ENCODE results near the gene TBX19.

DNA sequence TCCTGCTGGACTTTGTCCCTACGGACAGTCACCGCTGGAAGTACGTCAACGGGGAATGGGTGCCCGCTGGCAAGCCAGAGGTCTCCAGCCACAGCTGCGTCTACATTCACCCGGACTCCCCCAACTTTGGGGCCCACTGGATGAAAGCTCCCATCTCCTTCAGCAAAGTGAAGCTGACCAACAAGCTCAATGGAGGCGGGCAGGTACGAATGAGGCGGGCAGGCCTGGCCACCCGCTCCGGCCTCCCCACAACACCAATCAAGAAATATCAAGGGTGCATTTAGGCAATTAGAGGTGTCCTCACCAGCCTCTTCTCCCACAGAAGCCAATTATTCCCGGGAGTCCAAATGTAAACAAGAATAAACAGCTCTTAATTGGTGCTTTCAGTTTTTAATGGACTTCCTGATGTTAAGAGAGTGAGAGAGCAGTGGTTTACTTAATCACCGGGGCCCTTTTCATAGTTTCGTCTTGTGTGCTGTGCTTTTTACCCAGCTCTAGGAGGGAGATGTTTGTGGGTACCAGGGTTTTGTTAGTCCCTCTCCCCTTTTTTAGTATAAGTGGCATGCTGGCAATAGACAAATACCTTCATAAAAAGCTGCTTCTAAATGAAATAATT lies 10.7 kb downstream of the TBX19 start:
- TF ChIP-seq, protein P1, sequence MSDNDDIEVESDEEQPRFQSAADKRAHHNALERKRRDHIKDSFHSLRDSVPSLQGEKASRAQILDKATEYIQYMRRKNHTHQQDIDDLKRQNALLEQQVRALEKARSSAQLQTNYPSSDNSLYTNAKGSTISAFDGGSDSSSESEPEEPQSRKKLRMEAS (IDR thresholded peaks at IDR 0.05): no peak
- no peak for TF ChIP-seq TAF1 (IDR thresholded peaks at IDR 0.05; ENCODE audit: low read depth)
